SU-DHL-6 (cell line): ENCODE data around the gene ZNF512.

Source experiments
- H2AFZ ChIP-seq: fragments of 200-600 bp; sonication (generic); 2 replicates; pipeline ENCODE4 v1.6.1; 2014; ENCODE audit warnings: low read depth, mild to moderate bottlenecking, moderate library complexity, mixed read lengths, antibody characterized with exemption, low read length; ENCODE audit not compliant: severe bottlenecking
- H3F3A ChIP-seq: fragments of 200-600 bp; shearing (Covaris generic); 2 replicates; pipeline ENCODE4 v1.6.0; 2016; ENCODE audit warnings: antibody characterized with exemption, mild to moderate bottlenecking; ENCODE audit not compliant: insufficient read depth
- H3K27ac ChIP-seq: fragments of 200-600 bp; sonication (generic); 2 replicates; pipeline ENCODE4 v1.5.1; 2016; ENCODE audit warnings: low read depth, mild to moderate bottlenecking, low read length, moderate library complexity, mixed read lengths
- H3K27me3 ChIP-seq: fragments of 200-600 bp; sonication (generic), shearing (Covaris generic); 2 replicates; pipeline ENCODE4 v1.6.0; 2014; ENCODE audit warnings: mild to moderate bottlenecking, low read length
- H3K36me3 ChIP-seq: fragments of 200-600 bp; sonication (generic); 2 replicates; pipeline ENCODE4 v1.6.1; 2014; ENCODE audit warnings: mild to moderate bottlenecking, low read length, mixed read lengths
- H3K4me2 ChIP-seq: fragments of 300-600, 200-600 bp; shearing (Covaris generic), sonication (generic); 2 replicates; pipeline ENCODE4 v1.6.0; 2014; ENCODE audit warnings: low read length, low read depth, mild to moderate bottlenecking; ENCODE audit not compliant: poor library complexity, severe bottlenecking
- H3K4me3 ChIP-seq: fragments of 200-600 bp; sonication (generic); 2 replicates; pipeline ENCODE4 v1.5.1; 2014; ENCODE audit warnings: antibody characterized with exemption, low read length, mild to moderate bottlenecking, mixed read lengths; ENCODE audit not compliant: insufficient read depth, poor library complexity, severe bottlenecking
- H3K79me2 ChIP-seq: fragments of 200-600 bp; sonication (generic); 2 replicates; pipeline ENCODE4 v1.6.1; 2014; ENCODE audit warnings: mild to moderate bottlenecking, low read length, moderate library complexity; ENCODE audit not compliant: insufficient read depth
- H3K9ac ChIP-seq: fragments of 200-600 bp; sonication (generic); 2 replicates; pipeline ENCODE4 v1.7.0; 2014; ENCODE audit warnings: mild to moderate bottlenecking, low read length
- H3K9me2 ChIP-seq: fragments of 200-600 bp; sonication (generic); replicated peaks from 2 replicates; pipeline ENCODE4 v1.6.1; 2014; ENCODE audit warnings: low read length; ENCODE audit not compliant: insufficient read depth
- H3K9me3 ChIP-seq: fragments of 200-600 bp; sonication (generic); 2 replicates; pipeline ENCODE4 v1.6.1; 2014; ENCODE audit warnings: low read length, mixed read lengths; ENCODE audit not compliant: insufficient read depth
- H4K20me1 ChIP-seq: fragments of 200-600 bp; sonication (generic); 2 replicates; pipeline ENCODE4 v1.6.1; 2014; ENCODE audit warnings: low read depth, mild to moderate bottlenecking, antibody characterized with exemption, low read length, moderate library complexity, mixed read lengths
- EZH2phosphoT487 ChIP-seq: fragments of 200-600 bp; sonication (generic), shearing (Covaris generic); conservative IDR thresholded peaks from 2 replicates; pipeline ENCODE4 v1.6.1; 2018; ENCODE audit warnings: mild to moderate bottlenecking, antibody characterized with exemption, low read length, moderate library complexity, mixed read lengths
- TF ChIP-seq, protein P1 (sequence below): fragments of 200-600 bp; sonication (generic); IDR thresholded peaks from one replicate; pipeline ENCODE4 v1.5.1; 2017; ENCODE audit warnings: antibody characterized with exemption, mild to moderate bottlenecking, low read length, moderate library complexity; ENCODE audit not compliant: insufficient read depth, poor library complexity, severe bottlenecking

Gene ZNF512

DNA sequence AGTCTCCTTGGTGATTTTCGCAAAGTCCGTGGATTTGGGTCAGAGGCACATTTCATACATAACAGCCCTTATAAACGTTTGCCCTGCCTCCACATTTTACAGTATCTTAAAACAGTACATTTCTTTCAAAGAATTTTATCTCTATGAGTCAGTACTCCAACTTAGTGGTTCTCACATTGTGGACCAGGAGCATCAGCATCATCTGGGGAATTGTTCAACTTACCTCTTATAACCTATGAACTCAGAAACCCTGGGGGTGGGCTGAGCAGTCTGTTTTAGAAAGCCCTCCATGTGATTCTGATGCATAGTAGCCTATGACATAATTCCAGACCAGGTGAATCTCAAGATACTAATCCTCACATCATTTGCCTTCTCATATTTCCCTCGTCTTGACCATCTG is 68.2 kb downstream of the ZNF512 start:
- no peak overlapping the region for H3K4me2 ChIP-seq
- no peak for TF ChIP-seq EZH2phosphoT487
- TF ChIP-seq, protein P1, sequence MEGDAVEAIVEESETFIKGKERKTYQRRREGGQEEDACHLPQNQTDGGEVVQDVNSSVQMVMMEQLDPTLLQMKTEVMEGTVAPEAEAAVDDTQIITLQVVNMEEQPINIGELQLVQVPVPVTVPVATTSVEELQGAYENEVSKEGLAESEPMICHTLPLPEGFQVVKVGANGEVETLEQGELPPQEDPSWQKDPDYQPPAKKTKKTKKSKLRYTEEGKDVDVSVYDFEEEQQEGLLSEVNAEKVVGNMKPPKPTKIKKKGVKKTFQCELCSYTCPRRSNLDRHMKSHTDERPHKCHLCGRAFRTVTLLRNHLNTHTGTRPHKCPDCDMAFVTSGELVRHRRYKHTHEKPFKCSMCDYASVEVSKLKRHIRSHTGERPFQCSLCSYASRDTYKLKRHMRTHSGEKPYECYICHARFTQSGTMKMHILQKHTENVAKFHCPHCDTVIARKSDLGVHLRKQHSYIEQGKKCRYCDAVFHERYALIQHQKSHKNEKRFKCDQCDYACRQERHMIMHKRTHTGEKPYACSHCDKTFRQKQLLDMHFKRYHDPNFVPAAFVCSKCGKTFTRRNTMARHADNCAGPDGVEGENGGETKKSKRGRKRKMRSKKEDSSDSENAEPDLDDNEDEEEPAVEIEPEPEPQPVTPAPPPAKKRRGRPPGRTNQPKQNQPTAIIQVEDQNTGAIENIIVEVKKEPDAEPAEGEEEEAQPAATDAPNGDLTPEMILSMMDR, result no peak
- no peaks in the 10 kb centered on the region for H3K79me2 ChIP-seq
- H3K27me3 ChIP-seq, result no peaks in the 10 kb centered on the region
- no peak overlapping the region for H3K9ac ChIP-seq
- no peaks in the 10 kb centered on the region for H3F3A ChIP-seq
- H3K9me2 ChIP-seq, result no peaks in the 10 kb centered on the region
- H3K27ac ChIP-seq, result no peak overlapping the region
- H3K4me3 ChIP-seq, result no peak overlapping the region
- no peaks in the 10 kb centered on the region for H4K20me1 ChIP-seq
- H3K36me3 ChIP-seq, result peaks cover 17% of the 10 kb centered on the region; the same call in 1 of the 2 replicates
- H3K9me3 ChIP-seq, result no peaks in the 10 kb centered on the region
- H2AFZ ChIP-seq, result no peak overlapping the region

DNA sequence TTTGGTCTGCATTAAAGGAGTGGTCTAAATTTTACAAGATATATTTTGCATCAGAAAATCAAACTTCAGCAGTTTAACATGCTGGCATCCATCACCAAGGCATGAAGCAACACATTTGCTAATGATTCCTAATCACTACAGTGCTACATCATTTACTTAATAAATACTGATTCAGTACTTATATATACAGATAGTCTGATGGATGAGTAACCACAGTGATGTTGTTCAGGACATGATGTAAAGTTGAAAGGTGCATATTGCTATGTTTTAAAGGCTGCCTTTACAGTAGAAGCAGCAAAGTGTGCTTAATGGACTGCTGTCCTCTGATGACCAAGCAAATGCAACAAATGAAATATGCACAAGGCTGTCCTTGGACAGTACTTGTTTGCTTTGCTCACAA is 69.5 kb downstream of the ZNF512 start:
- Histone ChIP-seq H2AFZ (no peak overlapping the region), H3K36me3 (peaks cover 11% of the 10 kb centered on the region; the same call in 1 of the 2 replicates), H3K27me3 (no peaks in the 10 kb centered on the region), H3K79me2 (no peaks in the 10 kb centered on the region), H3K9me2 (no peaks in the 10 kb centered on the region), H3K4me2 (no peak overlapping the region), H3F3A (no peaks in the 10 kb centered on the region), H3K9ac (no peak overlapping the region), H4K20me1 (no peaks in the 10 kb centered on the region), H3K9me3 (no peaks in the 10 kb centered on the region), H3K27ac (no peak overlapping the region), H3K4me3 (no peak overlapping the region)
- TF ChIP-seq, protein P1, result no peak
- TF ChIP-seq EZH2phosphoT487, result no peak

DNA sequence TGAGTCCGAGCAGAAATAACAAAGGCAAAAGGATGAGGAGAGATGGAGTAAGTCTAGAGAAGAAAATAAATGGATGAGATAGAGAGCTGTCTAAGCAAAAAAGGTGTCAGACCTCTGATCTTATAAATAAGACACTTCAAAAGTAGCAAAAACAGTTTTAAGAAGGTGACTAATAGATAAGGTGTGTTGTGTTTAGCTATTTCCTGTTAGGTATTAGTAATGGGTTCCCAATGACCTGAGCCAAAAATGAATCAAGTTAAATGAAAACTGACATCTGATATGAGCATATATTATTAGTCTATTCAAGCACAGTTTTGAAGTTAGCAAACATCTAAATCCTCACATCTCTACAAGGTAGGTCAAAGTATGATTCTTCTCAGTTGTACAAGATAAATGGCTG is 69.9 kb downstream of the ZNF512 start:
- H3K4me3 ChIP-seq, result no peak overlapping the region
- no peaks in the 10 kb centered on the region for H3K9me2 ChIP-seq
- no peak overlapping the region for H3K4me2 ChIP-seq
- H3K9me3 ChIP-seq, result no peaks in the 10 kb centered on the region
- H3K79me2 ChIP-seq, result no peaks in the 10 kb centered on the region
- no peak overlapping the region for H3K27ac ChIP-seq
- no peak overlapping the region for H2AFZ ChIP-seq
- H3K9ac ChIP-seq, result no peak overlapping the region
- H3K27me3 ChIP-seq, result no peaks in the 10 kb centered on the region
- TF ChIP-seq EZH2phosphoT487, result no peak
- TF ChIP-seq, protein P1, result no peak
- H4K20me1 ChIP-seq, result no peaks in the 10 kb centered on the region
- no peaks in the 10 kb centered on the region for H3F3A ChIP-seq
- peaks cover 11% of the 10 kb centered on the region; the same call in 1 of the 2 replicates for H3K36me3 ChIP-seq
